ENCODE measurements around the gene ITGB4. TPM values are rescaled to one million over a fixed set of nuclear protein-coding genes. Genes with fewer than 3 reads are reported as not detected.

ITGB4 gene
- total and polyA plus RNA-seq, 9 of the 15 experiments (the other 6 are each of a cell fraction or from before 2014, with no cell fraction given): 0.05 to 2.8 (median 0.76) TPM; not detected in 3

DNA sequence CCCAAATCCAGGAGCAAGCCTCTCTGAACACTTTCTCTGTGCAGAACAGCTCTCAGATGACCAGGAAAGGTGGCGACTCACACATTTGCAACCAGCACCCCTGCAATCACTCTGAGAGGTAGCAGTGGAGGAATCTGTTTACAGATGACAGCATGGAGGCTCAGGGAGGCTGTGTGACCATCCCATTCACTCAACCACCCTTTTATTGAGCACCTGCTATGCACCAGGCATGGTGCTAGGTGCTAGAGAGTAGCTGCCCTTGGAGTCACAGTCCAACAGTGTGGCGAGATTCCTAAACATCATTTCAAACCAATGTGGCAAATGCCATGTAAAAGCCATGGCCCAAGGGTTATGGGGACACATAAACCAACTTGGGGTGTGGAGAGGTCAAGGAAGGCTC, 1.5 kb upstream of the ITGB4 start (continued):
- TF ChIP-seq, protein P1, sequence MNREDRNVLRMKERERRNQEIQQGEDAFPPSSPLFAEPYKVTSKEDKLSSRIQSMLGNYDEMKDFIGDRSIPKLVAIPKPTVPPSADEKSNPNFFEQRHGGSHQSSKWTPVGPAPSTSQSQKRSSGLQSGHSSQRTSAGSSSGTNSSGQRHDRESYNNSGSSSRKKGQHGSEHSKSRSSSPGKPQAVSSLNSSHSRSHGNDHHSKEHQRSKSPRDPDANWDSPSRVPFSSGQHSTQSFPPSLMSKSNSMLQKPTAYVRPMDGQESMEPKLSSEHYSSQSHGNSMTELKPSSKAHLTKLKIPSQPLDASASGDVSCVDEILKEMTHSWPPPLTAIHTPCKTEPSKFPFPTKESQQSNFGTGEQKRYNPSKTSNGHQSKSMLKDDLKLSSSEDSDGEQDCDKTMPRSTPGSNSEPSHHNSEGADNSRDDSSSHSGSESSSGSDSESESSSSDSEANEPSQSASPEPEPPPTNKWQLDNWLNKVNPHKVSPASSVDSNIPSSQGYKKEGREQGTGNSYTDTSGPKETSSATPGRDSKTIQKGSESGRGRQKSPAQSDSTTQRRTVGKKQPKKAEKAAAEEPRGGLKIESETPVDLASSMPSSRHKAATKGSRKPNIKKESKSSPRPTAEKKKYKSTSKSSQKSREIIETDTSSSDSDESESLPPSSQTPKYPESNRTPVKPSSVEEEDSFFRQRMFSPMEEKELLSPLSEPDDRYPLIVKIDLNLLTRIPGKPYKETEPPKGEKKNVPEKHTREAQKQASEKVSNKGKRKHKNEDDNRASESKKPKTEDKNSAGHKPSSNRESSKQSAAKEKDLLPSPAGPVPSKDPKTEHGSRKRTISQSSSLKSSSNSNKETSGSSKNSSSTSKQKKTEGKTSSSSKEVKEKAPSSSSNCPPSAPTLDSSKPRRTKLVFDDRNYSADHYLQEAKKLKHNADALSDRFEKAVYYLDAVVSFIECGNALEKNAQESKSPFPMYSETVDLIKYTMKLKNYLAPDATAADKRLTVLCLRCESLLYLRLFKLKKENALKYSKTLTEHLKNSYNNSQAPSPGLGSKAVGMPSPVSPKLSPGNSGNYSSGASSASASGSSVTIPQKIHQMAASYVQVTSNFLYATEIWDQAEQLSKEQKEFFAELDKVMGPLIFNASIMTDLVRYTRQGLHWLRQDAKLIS (CRISPR knock-in tag; IDR thresholded peaks at IDR 0.05): no peak
- TF ChIP-seq EZH2 (IDR thresholded peaks at IDR 0.05; ENCODE audit: borderline replicate concordance, low read depth, low read length): no peak
- no peak for TF ChIP-seq RAD51 (IDR thresholded peaks at IDR 0.05; ENCODE audit: borderline replicate concordance, low read depth)
- no peak for TF ChIP-seq HDAC2 (IDR thresholded peaks at IDR 0.05)
- TF ChIP-seq, protein P2, sequence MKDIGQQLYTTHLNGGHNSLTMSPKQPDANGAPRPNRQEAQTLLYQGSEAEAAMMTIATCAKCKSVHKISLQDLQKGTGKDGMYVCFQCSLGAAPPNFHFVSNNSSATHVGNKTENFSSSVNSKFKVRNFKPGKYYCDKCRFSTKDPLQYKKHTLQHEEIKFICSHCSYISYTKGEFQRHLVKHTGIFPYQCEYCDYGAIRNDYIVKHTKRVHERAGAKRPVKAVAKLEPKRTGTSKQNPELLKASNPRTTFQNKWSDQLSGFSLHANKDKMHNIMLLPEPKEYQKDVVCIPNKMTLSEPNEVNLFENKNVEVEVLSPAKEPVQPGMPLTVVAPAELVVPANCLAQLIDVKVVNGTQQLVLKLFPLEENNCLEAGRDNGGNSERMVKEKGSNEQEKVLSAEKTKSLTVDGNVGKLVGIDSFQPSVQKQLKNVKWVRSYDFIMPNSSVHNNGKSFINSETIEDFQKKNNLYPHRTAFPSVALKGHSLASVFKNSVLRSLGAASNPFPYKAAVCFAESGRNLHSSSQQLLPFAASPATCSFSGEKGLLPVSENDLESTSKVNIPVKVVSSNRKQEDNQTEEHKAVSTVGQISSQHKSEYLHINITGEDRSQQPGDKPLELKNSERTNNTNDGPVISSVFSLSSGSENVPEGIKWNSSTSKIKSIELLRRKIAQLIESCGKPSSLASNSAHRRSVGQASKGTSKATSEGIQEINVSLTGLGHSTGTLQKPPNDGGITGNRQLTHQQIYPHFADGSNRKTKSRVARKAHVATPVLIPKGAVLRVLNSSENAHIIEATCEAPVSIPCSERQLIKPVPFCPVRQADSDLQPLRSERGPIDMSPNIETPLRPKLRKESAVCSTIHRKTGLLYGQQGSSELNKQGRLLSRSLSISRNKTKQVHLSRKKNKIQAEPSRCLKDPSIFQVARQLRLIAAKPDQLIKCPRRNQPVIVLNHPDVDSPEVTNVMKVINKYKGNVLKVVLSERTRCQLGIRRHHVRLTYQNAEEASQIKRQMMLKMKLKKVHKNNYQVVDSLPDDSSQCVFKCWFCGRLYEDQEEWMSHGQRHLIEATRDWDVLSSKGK (CRISPR knock-in tag; IDR thresholded peaks at IDR 0.05): no peak
- no peak for TF ChIP-seq ZNF12 (CRISPR knock-in tag; IDR thresholded peaks at IDR 0.05)
- no peak for TF ChIP-seq EP300 (IDR thresholded peaks at IDR 0.05; ENCODE audit: low read length)
- TF ChIP-seq TAF1 (IDR thresholded peaks at IDR 0.05; ENCODE audit: control insufficient read depth, extremely low read depth, insufficient read depth, low read length, severe bottlenecking): no peak

Data from K562 (cell line).